SIG-M5 (cell line): Measurements from ENCODE around the gene LRFN4.

Source experiments
- DNase-seq: peaks from one replicate; lab custom pipeline; 2025; lab: John Stamatoyannopoulos, UW

LRFN4 gene

GRCh38 chr11:66845143-66845875 is 11.6 kb upstream of the LRFN4 start:
- no peak for DNase-seq

DNA sequence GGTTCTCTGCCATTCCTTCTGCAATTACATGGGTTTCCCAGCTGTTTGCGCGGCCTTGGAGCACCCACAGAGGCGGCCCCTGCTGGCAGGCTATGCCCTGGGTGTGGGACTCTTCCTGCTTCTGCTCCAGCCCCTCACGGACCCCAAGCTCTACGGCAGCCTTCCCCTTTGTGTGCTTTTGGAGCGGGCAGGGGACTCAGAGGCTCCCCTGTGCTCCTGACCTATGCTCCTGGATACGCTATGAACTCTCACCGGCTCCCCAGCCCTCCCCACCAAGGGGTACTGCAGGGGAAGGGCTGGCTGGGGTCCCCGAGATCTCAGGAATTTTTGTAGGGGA is 11.0 kb upstream of the LRFN4 start:
- no peak for DNase-seq

GRCh38 chr11:66846671-66847091 is 10.2 kb upstream of the LRFN4 start:
- no peak for DNase-seq

DNA sequence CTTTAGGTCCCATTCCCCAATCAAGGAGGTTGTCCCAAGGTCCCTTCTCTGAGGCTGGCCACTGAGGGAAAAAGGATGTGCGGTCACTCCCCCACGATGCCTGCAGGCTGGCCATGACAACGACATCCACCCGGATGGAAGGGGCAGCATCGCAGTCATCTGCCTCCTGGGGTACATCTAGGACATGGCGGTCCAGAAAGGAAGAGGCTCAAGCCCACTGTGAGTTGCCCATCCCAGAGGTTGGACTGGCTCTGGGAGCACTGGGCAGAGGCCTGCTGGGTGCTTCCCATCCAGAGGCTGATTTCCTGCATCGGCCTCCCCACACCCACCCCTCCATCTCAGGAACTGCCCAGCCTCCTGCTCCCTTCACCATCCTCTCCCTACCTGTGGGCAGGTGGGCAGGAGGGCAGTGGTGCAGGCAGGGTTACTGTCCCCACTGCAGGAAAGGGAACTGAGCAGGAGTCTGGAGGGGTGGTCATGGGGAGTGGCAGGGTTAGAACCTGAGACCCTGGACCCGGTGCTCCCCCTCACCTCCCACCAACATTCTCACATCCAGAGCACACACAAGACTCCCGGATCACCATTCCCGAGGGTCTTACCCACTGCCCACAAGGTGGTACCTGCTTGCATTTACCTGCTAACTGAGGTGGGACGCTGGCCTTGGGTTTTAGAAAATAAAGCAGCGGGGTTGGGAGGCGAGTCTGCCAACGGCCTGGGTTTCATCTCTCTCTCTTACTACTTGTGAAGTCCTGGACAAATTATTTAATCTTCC is 9.2 kb upstream of the LRFN4 start:
- no peak for DNase-seq

GRCh38 chr11:66848671-66849500 is 8.0 kb upstream of the LRFN4 start:
- no peak for DNase-seq

GRCh38 chr11:66849501-66850234 is 7.2 kb upstream of the LRFN4 start:
- no peak for DNase-seq

DNA sequence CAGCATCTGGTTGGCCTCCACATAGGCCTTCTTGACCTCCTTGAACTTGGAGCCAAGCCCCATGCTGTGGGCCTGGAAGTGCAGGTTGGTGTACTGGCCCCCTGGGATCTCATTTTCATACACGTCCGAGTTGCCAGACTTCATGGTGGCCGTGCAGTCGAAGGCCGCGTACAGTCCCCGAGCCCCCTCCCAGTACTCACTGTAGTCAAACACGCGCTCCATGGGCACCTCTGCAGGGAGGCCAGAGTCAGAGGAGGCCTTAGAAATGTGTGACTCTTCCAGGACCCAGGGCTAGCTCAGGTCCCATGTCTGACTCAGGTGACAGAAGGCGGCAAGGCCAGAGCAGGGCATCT is 6.7 kb upstream of the LRFN4 start:
- no peak for DNase-seq

DNA sequence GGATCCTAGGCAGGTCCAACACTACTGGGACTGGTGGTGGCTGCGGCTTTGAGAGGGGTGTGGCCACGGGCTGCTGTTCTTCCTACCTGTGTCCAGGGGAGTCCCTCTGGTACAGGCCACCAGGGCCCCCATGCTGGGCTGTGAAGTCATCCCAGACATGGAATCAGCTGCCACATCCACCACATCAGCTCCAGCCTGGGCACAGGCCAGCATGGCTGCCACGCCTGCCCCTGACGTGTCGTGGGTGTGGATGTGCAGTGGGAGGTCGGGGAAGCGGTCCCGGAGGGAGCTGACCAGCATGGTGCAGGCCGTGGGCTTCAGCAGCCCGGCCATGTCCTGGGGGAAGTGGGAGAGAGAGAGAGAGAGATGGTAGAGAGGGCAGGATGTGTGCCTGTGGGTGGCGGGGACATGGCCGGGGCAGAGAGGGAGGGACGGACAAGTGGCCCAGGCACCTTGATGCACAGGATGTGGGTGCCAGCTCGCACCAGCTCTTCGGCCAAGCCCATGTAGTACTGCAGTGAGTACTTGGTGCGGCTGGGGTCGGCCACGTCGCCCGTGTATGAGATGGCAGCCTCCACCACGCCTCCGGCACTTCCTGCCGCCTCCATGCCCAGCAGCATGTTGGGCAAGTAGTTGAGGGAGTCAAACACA is 6.2 kb upstream of the LRFN4 start:
- no peak for DNase-seq

GRCh38 chr11:66851239-66851596 is 5.6 kb upstream of the LRFN4 start:
- no peak for DNase-seq

DNA sequence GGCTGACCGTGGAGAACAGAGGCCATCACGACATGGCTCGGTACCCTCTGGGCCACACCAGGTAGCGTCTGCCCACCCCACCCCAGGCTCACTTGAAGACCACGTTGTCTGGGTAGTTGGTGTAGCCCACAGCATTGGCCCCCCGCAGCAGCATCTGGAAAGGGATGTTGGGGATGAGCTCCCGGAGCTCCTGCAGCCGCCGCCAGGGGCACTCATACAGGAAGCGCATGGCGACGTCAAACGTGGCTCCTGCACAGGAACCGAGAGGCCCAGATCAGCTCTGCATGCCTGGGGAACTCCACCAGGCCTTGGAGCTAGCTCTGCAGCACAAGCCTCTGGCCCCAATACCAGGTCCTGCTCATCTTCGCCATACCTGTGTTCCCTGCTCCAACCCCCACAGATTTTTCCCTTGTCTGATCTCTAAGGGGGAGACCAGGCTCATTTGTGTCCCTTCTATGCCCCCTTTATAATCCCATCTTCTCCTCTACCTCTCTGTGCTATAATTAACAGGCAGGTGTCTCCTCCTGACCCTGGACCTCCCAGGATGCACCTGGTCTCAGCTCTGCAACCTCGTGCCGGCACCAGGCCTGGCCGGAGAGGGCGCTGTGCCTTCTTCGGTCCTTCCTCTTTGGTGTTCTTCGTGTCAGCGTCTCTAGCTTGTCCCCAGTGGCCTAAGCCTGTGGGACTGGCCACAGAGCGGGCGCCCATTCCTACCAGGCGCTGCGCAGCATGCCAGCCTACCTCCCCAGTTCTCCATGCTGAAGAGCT is 5.0 kb upstream of the LRFN4 start:
- no peak for DNase-seq

- no peak for DNase-seq
Observed at GRCh38 chr11:66852466-66853241, 4.2 kb upstream of the LRFN4 start.

- no peak for DNase-seq
Observed at GRCh38 chr11:66853242-66854229, 3.3 kb upstream of the LRFN4 start.

DNA sequence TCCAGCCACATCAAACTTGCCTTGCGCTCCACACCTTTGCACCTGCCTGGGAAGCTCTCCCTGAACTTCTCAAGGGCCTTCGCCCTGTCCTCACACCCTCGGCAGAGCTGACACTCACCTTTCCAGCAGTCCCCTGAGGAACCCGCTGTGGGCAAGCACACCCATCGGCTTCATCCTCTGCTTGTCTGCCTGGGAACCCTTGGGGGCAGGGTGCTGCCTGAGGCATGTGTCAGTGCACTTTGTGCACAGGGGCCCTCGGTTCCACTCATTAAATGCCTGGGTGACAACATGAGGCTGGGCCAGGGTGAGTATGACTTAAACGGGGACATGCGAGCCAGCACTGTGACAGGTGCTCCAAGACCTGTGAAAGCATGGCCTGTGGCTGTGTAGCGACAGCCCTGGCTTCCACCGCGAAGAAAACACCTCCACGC is 2.6 kb upstream of the LRFN4 start:
- no peak for DNase-seq

GRCh38 chr11:66854729-66855211 is 2.1 kb upstream of the LRFN4 start:
- DNase-seq = no peak

DNA sequence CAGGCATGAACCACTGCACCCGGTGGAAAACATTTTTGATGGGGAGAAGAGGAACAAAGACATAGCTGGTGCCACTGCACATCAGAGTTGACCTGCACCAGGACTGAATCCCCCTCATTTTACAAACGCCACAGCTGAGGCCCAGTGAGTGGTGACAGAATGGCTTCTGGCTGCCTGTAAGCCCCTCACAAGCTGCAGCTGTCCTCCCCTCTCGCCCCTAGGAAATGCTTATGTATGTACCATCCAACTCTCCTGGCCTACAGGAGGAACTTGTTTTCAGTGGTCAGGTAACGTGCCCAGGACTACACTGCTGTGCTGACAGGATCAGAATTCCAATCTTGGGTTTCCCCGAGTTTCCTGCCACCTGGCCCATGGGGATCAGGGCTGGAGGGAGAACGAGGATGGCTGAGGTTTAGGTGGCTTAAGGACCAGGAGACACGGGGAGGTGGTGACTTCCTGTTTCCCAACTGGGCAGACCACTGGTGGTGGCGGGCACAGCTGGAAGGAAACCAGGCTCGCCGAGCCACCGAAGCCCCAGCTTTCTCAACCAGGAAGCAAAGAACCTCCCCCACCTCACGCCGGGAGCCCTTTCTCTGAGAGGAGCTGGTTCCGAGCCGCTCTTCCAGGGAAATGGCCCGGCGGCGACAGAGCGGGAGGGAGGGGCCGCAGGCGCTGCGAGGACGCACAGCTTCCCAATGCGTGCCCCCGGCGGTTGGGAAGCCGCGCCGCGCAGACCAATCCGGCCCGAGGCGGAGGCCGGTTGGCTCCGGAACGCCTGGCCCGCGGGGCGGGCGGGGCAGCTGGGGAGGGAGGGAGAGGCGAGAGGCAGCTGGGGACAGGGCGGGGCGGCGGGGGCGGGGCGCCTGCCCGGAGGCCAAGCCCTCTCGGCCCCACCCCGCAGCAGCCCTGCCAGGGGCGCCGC is 1.0 kb upstream of the LRFN4 start:
- peak; percentile 15 for DNase-seq

DNA sequence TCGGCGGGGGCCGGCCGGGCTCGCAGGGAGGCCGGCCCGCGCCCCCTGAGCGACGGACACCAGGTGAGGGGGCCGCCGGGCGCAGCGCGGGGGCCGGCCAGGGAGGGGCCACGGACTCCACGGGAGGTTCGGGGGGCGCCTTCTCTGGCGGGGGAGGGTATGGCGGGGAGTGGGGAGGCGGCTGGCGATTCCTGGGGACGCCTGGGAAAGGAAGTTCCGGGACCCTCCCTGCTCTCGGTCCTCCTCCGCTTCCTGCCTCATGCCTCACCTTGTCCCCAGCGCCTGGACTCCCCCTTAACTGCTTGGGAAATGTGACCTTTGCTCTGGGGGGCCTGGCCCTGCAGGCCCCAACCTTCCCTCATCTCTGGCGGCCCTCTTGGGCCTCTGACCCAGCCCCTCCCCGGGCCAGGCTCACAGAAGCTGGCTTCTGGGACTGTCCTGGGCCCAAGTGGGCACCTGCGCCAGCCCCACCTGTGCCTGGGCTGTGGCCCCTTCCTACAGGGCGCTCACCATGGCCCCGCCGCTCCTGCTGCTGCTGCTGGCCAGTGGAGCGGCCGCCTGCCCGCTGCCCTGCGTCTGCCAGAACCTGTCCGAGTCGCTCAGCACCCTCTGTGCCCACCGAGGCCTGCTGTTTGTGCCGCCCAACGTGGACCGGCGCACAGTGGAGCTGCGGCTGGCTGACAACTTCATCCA is 516 bp downstream of the LRFN4 start:
- DNase-seq = no peak

- no peak for DNase-seq
Observed at GRCh38 chr11:66857927-66858185, 992 bp downstream of the LRFN4 start.
